Right cardiac atrium (tissue), 5 donors: ENCODE results near the gene AGAP1. TPM values are rescaled to one million over a fixed set of nuclear protein-coding genes. Genes with fewer than 3 reads are reported as not detected.

Experiments used
- ATAC-seq, 2 donors: fragments of 200-7000 bp; cut with Tn5 transposase; one replicate each; pipeline versions ENCODE4 v1.8.0 to v1.9.1; 2020; ENCODE audit warnings: moderate library complexity in 2 of 2, mild to moderate bottlenecking in 1 of 2
- DNase-seq, 3 donors: peaks; one replicate each; pipeline ENCODE4 v3.0.0-alpha.2; 2020
- H3K27ac ChIP-seq: one replicate; pipeline ENCODE4 v1.5.1; 2013; ENCODE audit warnings: mild to moderate bottlenecking, low read length, control low read depth, moderate library complexity
- H3K27me3 ChIP-seq: one replicate; pipeline ENCODE4 v1.6.1; 2013; ENCODE audit not compliant: control insufficient read depth, insufficient read depth
- H3K4me1 ChIP-seq: one replicate; pipeline ENCODE4 v1.6.1; 2013; ENCODE audit warnings: low read length; ENCODE audit not compliant: control insufficient read depth, insufficient read depth
- H3K4me3 ChIP-seq: one replicate; pipeline ENCODE4 v1.5.1; 2013; ENCODE audit warnings: low read length, control low read depth
- H3K9me3 ChIP-seq: one replicate; pipeline ENCODE4 v1.6.1; 2013; ENCODE audit warnings: low read length; ENCODE audit not compliant: control insufficient read depth
- WGBS: extraction: QIAGEN DNeasy Blood & Tissue Kit; methylation state at CpG from one replicate; pipeline ENCODE4 v1.1.7; 2013; 5-methylcytosine and 5-hydroxymethylcytosine counted together
- intact Hi-C, 4 donors: fragments of 100-400 bp; cut with DNase I; formaldehyde crosslinking; loops; one replicate each; pipeline versions ENCODE4 v1.11.0 to v1.14.0; 2022 to 2023
- polyA plus RNA-seq: library from polyadenylated mRNA; stranded (reverse); fragments of 200-250 nt; gene quantifications from one replicate; pipeline ENCODE4 v1.2.3, GENCODE V29; 2013
- total RNA-seq, 4 donors: library from RNA; stranded (reverse); fragmentation: NEBNext Ultra II Directional; extraction: Animal tissue kit (Norgen Biotek cat#: 25700); gene quantifications; one replicate each; pipeline ENCODE4 v1.2.1, GENCODE V29; 2021
- donor health status: healthy with polysubstance abuse.
- donor health status: DM: no; HTN: yes; CAD: no.
- donor health status: DM: no; HTN: no; CAD: no.
- donor health status: DM: no; HTN: yes; CAD: no; lungs with severe emphysema.
- donor health status: DM: yes; HTN: yes; CAD: no.

AGAP1 gene
- total and polyA plus RNA-seq, 5 donors, result 10.5 to 25.3 (median 22.6) TPM

- Histone ChIP-seq H3K27ac (no peak overlapping the region), H3K4me1 (peaks cover 2% of the 10 kb centered on the region), H3K27me3 (no peaks in the 10 kb centered on the region), H3K9me3 (no peaks in the 10 kb centered on the region), H3K4me3 (no peak overlapping the region)
- 82% methylated on average over 1 of the region's 1 CpG for WGBS
- intact Hi-C loops, result no loop called here
- no peak for ATAC-seq
- no peak for DNase-seq
Observed at GRCh38 chr2:235611349-235611748, 117.5 kb downstream of the AGAP1 start.

GRCh38 chr2:235611756-235612155 lies 117.9 kb downstream of the AGAP1 start:
- Histone ChIP-seq H3K9me3 (no peaks in the 10 kb centered on the region), H3K4me3 (no peak overlapping the region), H3K4me1 (peaks cover 2% of the 10 kb centered on the region), H3K27me3 (no peaks in the 10 kb centered on the region), H3K27ac (no peak overlapping the region)
- ATAC-seq (no peak), DNase-seq (no peak)
- intact Hi-C loops, result no loop called here
- WGBS, result 94% methylated on average over 7 of the region's 7 CpGs

GRCh38 chr2:235612181-235612950 lies 118.5 kb downstream of the AGAP1 start:
- intact Hi-C loops, result no loop called here
- no peaks in the 10 kb centered on the region for H3K9me3 ChIP-seq
- ATAC-seq (no peak), DNase-seq (no peak)
- H3K27me3 ChIP-seq, result no peaks in the 10 kb centered on the region
- no peak overlapping the region for H3K27ac ChIP-seq
- 97% methylated on average over 15 of the region's 15 CpGs for WGBS
- no peak overlapping the region for H3K4me3 ChIP-seq
- H3K4me1 ChIP-seq, result peaks cover 2% of the 10 kb centered on the region

- WGBS, result 95% methylated on average over 6 of the region's 6 CpGs
- Histone ChIP-seq H3K27ac (no peak overlapping the region), H3K4me3 (no peak overlapping the region), H3K4me1 (peaks cover 2% of the 10 kb centered on the region), H3K9me3 (no peaks in the 10 kb centered on the region), H3K27me3 (no peaks in the 10 kb centered on the region)
- intact Hi-C loops, result no loop called here
- ATAC-seq, result no peak
- DNase-seq, result no peak
Observed at GRCh38 chr2:235613649-235614048, 119.8 kb downstream of the AGAP1 start.

- intact Hi-C loops, result no loop called here
- no peak overlapping the region for H3K27ac ChIP-seq
- WGBS, result 80% methylated on average over 14 of the region's 14 CpGs
Observed at GRCh38 chr2:235614176-235614860, 120.5 kb downstream of the AGAP1 start.

GRCh38 chr2:235614900-235615712 lies 121.3 kb downstream of the AGAP1 start:
- Histone ChIP-seq H3K9me3 (no peaks in the 10 kb centered on the region), H3K27ac (peak overlapping the region; percentile 60), H3K4me1 (peaks cover 2% of the 10 kb centered on the region), H3K27me3 (no peaks in the 10 kb centered on the region), H3K4me3 (no peak overlapping the region)
- DNase-seq (peak; percentile 84 to 85 (median 84)), ATAC-seq (peak; percentile 90 to 97)
- intact Hi-C loops, result no loop called here
- 49% methylated on average over 11 of the region's 11 CpGs for WGBS

More at GRCh38 chr2:235614176-235614860, 120.5 kb downstream of the AGAP1 start:
- no peak for ATAC-seq
- Histone ChIP-seq H3K4me3 (no peak overlapping the region), H3K9me3 (no peaks in the 10 kb centered on the region), H3K27me3 (no peaks in the 10 kb centered on the region), H3K4me1 (peaks cover 2% of the 10 kb centered on the region)
- no peak for DNase-seq

GRCh38 chr2:235616885-235617284 lies 123.0 kb downstream of the AGAP1 start:
- Histone ChIP-seq H3K27me3 (no peaks in the 10 kb centered on the region), H3K27ac (no peak overlapping the region), H3K4me1 (peaks cover 2% of the 10 kb centered on the region), H3K4me3 (no peak overlapping the region), H3K9me3 (no peaks in the 10 kb centered on the region)
- peak in 1 of 2 donors; percentile 24 for ATAC-seq
- DNase-seq, result no peak
- WGBS, result 39% methylated on average over 2 of the region's 2 CpGs
- intact Hi-C loops, result no loop called here

GRCh38 chr2:235618039-235618438 lies 124.2 kb downstream of the AGAP1 start:
- no peak overlapping the region for H3K4me3 ChIP-seq
- H3K4me1 ChIP-seq, result peaks cover 2% of the 10 kb centered on the region
- no peaks in the 10 kb centered on the region for H3K27me3 ChIP-seq
- no peaks in the 10 kb centered on the region for H3K9me3 ChIP-seq
- intact Hi-C loops, result no loop called here
- peak overlapping the region; percentile 20 for H3K27ac ChIP-seq
- no peak for DNase-seq
- ATAC-seq, result no peak
- 66% methylated on average over 7 of the region's 7 CpGs for WGBS

GRCh38 chr2:235619544-235619943 lies 125.7 kb downstream of the AGAP1 start:
- DNase-seq, result peak in 2 of 3 donors; percentile 23 to 71

GRCh38 chr2:235621736-235622135 lies 127.9 kb downstream of the AGAP1 start:
- H3K4me3 ChIP-seq, result no peak overlapping the region
- H3K9me3 ChIP-seq, result no peaks in the 10 kb centered on the region
- DNase-seq, result no peak
- intact Hi-C loops, result no loop called here
- ATAC-seq, result no peak
- H3K27me3 ChIP-seq, result no peaks in the 10 kb centered on the region
- H3K4me1 ChIP-seq, result no peaks in the 10 kb centered on the region
- no peak overlapping the region for H3K27ac ChIP-seq
- 70% methylated on average over 7 of the region's 7 CpGs for WGBS

More at GRCh38 chr2:235619544-235619943, 125.7 kb downstream of the AGAP1 start:
- Histone ChIP-seq H3K4me1 (peaks cover 2% of the 10 kb centered on the region), H3K9me3 (no peaks in the 10 kb centered on the region), H3K27me3 (no peaks in the 10 kb centered on the region), H3K27ac (no peak overlapping the region), H3K4me3 (no peak overlapping the region)
- 78% methylated on average over 6 of the region's 6 CpGs for WGBS
- no peak for ATAC-seq
- intact Hi-C loops, result no loop called here

- intact Hi-C loops, result no loop called here
- Histone ChIP-seq H3K9me3 (no peaks in the 10 kb centered on the region), H3K27me3 (no peaks in the 10 kb centered on the region), H3K4me3 (no peak overlapping the region), H3K27ac (no peak overlapping the region), H3K4me1 (peaks cover 2% of the 10 kb centered on the region)
- 89% methylated on average over 9 of the region's 9 CpGs for WGBS
- no peak for ATAC-seq
- DNase-seq, result no peak
Observed at GRCh38 chr2:235623111-235623510, 129.3 kb downstream of the AGAP1 start.
